ENCODE measurements around the gene XRCC4.
A peak's percentile ranks its signal among the peaks of the same experiment; 100 is the strongest.

Gene XRCC4

GRCh38 chr5:83281658-83282057 lies 204.3 kb downstream of the XRCC4 start:
- no peak for DNase-seq

GRCh38 chr5:83283761-83284160 lies 206.4 kb downstream of the XRCC4 start:
- no peak for DNase-seq

- no peak for DNase-seq
Measured at GRCh38 chr5:83285661-83286398, 208.5 kb downstream of the XRCC4 start.

- no peak for DNase-seq
Measured at GRCh38 chr5:83294246-83294645, 216.9 kb downstream of the XRCC4 start.

GRCh38 chr5:83299353-83299752 lies 222.0 kb downstream of the XRCC4 start:
- no peak for DNase-seq

GRCh38 chr5:83306572-83307241 lies 229.4 kb downstream of the XRCC4 start:
- DNase-seq, result peak; percentile 42

- no peak for DNase-seq
Measured at GRCh38 chr5:83312663-83313062, 235.3 kb downstream of the XRCC4 start.

GRCh38 chr5:83313436-83313835 lies 236.1 kb downstream of the XRCC4 start:
- DNase-seq, result no peak

GRCh38 chr5:83321483-83322055 lies 244.2 kb downstream of the XRCC4 start:
- DNase-seq, result no peak

- no peak for DNase-seq
Measured at GRCh38 chr5:83322273-83322924, 245.1 kb downstream of the XRCC4 start.

- no peak for DNase-seq
Measured at GRCh38 chr5:83323557-83324180, 246.3 kb downstream of the XRCC4 start.

GRCh38 chr5:83331842-83332241 lies 254.5 kb downstream of the XRCC4 start:
- no peak for DNase-seq

- no peak for DNase-seq
Measured at GRCh38 chr5:83337453-83338035, 260.2 kb downstream of the XRCC4 start.

- no peak for DNase-seq
Measured at GRCh38 chr5:83340511-83340918, 263.2 kb downstream of the XRCC4 start.

GRCh38 chr5:83341815-83342334 lies 264.5 kb downstream of the XRCC4 start:
- DNase-seq, result no peak

- no peak for DNase-seq
Measured at GRCh38 chr5:83342465-83342864, 265.1 kb downstream of the XRCC4 start.

- no peak for DNase-seq
Measured at GRCh38 chr5:83343299-83343698, 266.0 kb downstream of the XRCC4 start.

- no peak for DNase-seq
Measured at GRCh38 chr5:83345423-83345822, 268.1 kb downstream of the XRCC4 start.

- DNase-seq, result no peak
Measured at GRCh38 chr5:83348281-83348780, 271.0 kb downstream of the XRCC4 start.

- no peak for DNase-seq
Measured at GRCh38 chr5:83353231-83353630, 275.9 kb downstream of the XRCC4 start.

- DNase-seq, result no peak
Measured at GRCh38 chr5:83353774-83354173, 276.4 kb downstream of the XRCC4 start.

- DNase-seq, result no peak
Measured at GRCh38 chr5:83354958-83355357, 277.6 kb downstream of the XRCC4 start.
